Measurements from ENCODE around the gene SLC25A39.
A peak's percentile ranks its signal among the peaks of the same experiment; 100 is the strongest.
"Not testable (repeated sequence)": the region's sequence is repeated elsewhere in the genome, so short reads cannot be mapped to it uniquely, and the experiment has no call there.

Gene SLC25A39, protein sequence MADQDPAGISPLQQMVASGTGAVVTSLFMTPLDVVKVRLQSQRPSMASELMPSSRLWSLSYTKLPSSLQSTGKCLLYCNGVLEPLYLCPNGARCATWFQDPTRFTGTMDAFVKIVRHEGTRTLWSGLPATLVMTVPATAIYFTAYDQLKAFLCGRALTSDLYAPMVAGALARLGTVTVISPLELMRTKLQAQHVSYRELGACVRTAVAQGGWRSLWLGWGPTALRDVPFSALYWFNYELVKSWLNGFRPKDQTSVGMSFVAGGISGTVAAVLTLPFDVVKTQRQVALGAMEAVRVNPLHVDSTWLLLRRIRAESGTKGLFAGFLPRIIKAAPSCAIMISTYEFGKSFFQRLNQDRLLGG

DNA sequence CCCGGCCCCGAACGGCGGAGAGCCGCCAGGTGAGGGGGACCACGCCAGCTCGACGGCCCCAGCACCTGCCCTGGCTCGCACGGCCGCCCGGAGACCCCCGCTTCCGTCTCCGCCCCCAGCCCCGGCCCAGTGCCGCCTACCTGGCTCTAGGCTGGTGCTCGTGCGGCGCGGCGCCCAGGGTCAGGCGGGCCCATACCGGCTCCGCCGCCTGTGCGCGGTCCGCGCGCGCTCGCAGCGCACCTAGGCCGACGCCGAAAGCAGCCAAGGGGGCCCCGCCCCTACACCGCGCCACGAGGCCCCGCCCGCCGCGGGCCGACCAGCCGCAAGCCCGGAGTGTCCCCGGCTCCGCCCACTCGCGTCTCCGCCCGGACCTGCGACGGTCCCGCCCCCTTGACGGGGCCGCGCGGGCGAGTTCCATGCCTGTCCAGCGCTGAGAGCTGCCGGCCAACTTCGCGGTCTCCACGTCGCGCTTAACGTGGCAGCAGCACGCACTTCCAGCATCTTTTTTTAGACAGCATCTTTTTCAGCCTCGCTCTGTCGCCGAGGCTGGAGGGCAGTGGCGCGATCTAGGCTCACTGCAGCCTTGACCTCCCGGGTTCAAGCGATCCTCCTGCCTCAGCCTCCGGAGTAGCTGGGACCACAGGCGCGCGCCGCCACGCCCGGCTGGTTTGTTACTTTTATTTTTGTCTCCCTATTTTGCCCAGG is at the start of gene SLC25A39:
SLC25A39 (minus strand) TSS at position 253 of the 705 bp plus-strand sequence. CDS start 1,261 bp downstream, outside the sequence.
- peak; percentile 81 to 94 (median 90) for DNase-seq (ENCODE audit: low read depth in 4 of 4, low spot score in 1 of 4)

DNA sequence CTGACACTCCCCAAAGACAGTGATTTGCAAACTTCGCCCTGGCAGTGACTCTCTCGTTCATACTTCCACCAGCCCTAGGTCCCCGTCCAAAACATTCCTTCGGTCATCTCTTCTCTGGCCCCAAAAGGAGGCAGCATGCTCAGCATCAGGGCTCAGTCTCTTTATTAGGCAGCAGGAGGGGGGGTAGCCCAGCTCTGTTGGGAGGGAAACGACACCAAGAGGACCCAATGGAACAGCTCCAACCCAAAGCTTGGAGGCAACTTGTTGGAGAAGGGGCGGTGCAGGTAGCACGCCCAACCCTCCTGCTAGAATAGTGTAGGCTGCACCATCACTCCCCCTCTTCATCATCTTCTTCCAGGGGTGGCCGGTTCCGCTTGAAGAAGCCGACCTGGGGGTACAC is 47.4 kb upstream of the SLC25A39 start:
- DNase-seq (ENCODE audit: low read depth in 4 of 4, low spot score in 1 of 4) = no peak

DNA sequence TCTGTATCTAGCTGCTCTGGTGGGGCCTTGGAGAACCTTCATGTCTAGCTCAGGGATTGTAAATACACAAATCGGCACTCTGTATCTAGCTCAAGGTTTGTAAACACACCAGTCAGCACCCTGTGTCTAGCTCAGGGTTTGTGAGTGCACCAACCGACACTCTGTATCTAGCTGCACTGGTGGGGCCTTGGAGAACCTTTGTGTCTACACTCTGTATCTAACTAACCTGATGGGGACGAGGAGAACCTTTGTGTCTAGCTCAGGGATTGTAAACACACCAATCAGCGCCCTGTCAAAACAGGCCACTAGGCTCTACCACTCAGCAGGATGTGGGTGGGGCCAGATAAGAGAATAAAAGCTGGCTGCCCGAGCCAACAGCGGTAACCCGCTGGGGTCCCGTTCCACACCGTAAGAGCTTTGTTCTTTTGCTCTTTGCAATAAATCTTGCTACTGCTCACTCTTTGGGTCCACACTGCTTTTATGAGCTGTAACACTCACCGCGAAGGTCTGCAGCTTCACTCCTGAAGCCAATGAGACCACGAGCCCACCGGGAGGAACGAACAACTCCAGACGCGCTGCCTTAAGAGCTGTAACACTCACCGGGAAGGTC is 44.9 kb upstream of the SLC25A39 start:
- not testable (repeated sequence) for DNase-seq (ENCODE audit: low read depth in 4 of 4, low spot score in 1 of 4)

DNA sequence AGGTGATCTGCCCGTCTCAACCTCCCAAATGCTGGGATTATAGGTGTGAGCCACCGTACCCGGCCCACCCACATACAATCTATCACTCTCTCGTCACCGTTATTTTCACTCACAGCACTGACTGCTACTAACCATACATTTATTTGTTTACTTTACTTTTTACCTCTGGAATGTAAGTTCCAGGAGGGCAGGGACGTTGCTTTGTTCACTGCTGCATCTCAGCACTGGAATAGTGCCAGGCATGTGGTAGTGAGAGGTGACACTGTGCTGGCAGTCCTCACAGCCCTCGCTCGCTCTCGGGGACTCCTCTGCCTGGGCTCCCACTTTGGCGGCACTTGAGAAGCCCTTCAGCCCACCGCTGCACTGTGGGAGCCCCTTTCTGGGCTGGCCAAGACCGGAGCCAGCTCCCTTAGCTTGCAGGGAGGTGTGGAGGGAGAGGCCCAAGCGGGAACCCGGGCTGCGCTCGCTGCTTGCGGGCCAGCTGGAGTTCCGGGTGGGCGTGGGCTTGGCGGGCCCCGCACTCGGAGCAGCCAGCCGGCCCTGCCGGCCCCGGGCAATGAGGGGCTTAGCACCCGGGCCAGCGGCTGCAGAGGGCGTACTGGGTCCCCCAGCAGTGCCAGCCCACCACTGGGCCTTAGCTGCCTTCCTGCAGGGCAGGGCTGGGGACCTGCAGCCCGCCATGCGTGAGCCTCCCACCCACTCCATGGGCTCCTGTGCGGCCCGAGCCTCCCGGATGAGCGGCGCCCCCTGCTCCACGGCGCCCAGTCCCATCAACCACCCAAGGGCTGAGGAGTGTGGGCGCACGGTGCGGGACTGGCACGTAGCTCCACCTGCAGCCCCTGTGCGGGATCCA is 44.0 kb upstream of the SLC25A39 start:
- DNase-seq (ENCODE audit: low read depth in 4 of 4, low spot score in 1 of 4) = not testable (repeated sequence)

DNA sequence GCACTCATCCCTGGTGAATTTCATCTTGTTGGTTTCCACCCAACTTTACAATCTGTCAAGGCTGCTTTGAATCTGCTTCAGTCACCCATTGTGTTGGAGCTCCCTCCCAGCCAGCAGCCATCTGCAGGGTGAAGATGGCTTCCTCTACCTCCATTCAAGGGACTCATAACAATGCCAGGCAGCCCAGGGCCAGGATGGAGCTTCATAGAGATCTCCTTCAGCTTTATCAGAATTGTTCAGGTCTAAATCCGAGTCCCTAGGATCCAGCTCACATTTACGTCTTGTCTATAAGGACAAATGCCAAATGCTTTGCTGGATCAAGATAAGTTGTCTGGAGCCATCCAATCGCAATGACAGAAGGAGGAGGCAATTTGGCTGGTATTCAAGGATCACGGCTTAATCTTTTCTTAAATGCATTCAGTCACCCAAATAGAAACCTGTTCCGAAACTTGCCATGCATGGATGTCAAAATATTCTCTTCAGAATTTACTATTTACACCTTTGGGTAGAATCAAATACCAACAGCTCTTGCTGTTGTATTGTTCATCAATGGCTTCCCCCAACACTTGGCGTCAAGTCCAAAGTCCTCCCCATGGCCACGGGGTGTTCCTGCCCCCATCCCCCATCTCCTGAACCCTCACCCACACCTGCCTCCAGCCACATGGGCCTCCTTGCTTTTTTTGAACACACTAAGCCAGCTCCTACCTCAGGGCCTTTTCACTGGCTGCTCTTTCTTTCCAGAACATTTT is 42.8 kb upstream of the SLC25A39 start:
- DNase-seq (ENCODE audit: low read depth in 4 of 4, low spot score in 1 of 4) = no peak

DNA sequence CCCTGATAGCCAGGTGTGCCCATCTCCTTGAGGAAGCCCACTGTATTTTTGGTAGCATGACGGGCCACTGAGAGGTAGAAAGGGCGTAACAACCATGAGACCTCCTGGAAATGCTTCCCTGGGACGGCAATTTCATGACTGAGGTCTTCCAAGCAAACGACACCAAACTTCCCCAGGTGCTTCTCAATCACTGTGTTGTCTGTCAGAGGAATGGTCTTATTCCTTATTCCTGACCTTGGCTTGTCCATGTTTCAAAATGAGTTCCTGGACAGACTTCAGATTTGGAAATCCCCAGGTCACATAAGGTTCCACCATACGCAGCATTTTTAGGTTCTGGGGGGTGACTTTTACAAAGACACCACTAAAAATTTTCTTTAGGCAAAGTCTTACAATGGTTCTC is 40.4 kb upstream of the SLC25A39 start:
- not testable (repeated sequence) for DNase-seq (ENCODE audit: low read depth in 4 of 4, low spot score in 1 of 4)

DNA sequence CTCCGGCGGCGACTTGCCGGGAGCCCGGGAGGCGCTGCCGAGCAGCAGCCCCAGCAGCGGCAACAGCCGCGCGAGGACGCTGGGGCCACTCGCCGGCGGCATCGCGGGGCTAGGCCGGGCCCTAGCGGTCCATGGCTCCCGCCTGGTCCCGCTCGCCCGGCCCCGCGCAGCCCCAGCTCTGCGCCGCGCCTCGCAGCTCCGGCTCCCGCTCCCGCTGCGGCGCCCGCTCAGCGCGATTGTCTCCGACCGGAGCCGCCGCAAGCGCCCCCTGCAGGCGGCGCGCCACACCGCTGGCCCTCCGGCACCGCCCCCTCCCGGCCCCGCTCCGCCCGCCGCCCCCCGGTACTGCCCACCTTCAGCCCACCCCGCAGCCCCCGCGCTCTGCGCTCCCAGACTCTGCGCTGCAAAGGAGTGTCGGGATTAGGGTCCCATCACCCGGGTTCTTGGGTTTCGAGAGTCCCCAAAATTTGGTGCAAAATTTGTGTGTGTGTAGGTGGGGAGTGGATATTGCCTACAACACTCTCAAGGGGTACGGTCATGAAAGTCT is 39.1 kb upstream of the SLC25A39 start, which contains the start of gene FAM171A2:
FAM171A2 (minus strand) TSS at position 241 of the 547 bp plus-strand sequence; CDS start at position 102, 139 bp downstream.
- peak; percentile 40 to 52 (median 48) for DNase-seq (ENCODE audit: low read depth in 4 of 4, low spot score in 1 of 4)

DNA sequence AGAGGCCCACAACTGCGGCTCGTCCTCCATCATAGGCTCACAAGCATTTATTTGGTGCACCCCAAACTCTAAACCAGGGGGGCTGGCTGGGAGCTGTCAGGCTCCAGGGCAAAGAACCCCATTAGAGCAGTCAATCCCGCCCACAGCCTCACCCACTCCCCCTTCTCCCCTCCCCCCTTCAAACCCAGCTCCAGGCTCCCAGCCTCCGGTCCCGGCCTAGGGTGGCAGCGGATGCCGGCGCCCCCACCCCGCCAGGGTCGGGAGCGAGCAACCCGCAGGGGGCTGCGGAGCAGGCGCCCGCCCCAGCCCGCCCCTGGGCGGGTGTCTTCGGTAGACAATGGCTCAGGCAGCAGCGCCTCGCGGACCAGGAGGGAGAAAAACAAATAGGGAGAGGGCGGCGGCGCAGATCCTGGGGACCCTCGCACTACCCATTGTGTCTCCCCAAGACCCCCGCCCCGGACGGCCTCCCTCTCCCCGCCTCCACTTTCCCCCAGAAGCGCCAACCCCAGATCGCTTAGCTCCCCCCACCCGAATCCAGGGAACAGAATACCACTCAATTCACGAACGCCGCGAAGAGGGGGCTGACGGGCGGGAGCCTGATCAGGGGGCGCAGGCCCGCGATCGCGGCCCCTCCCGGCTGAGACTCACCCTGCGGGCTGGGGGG is 38.5 kb upstream of the SLC25A39 start:
- DNase-seq (ENCODE audit: low read depth in 4 of 4, low spot score in 1 of 4) = no peak

DNA sequence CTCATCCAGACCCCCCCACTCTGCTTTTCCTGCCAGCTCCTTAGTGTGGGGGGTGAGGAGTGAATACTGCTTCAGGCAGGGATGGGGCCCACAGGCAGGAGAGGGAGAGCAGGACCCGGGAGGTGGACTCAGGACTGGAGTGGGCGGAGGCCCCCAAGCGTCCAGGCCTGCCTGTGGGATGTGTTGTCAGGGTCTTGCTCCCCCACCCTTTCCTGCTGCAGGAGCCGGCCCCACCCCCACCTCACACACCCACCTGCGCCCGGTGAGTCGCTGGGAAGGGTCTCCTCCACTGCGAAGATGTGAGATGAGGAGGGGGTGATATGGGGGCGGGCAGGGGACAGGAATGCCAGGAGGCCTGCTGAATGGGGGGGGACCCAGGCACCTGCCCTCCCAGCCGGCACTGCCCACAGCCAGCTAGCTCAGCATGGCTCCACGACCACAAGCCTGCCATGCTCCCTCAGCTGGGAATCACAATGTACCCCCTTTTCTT is 37.9 kb upstream of the SLC25A39 start:
- DNase-seq (ENCODE audit: low read depth in 4 of 4, low spot score in 1 of 4) = no peak

DNA sequence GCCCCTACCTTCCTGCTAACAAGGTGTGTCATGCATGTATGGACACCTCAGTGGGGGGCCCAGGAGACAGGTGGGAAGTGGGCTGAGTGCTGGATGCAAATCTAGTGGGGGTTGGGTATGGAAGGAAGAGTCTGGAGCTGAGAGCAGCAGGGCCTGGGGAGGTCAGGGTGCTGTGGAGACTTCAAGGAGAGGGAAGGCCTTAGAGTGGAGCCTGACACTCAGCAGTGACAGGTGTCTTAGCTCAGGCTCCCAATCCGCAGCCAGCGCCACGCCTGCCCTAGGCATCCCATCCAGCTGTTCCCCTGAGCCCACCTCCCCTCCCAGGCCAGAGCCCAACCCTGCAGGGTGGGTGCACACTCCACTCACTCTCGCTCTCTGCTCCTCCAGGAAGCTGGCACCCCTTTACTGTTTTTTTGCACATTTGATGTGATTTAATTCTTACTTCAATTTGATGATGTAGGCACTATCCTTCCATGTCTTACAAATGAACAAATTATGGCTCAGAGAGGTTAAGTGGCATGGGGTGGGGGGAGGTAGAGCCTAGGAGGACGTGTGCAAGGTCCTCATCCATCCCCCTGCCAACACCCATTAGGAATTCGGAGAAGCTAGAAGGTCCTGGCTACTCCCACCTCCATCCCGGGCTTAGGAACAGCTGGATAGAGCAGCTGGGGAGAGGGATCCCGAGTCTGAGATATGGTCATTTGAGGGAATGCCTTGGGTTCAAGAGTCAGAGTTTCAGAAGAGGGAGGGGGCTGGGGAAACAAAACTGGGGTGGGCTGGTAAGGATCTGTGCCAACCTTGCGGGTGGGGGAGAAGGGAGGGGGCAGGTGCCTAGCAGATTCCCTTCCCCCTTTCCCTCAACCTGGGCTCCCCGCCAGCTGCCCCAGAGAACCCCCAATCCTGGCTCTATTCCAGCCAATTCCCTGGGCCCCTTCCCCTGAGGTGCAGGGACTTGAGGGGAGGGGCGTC is 37.0 kb upstream of the SLC25A39 start:
- no peak for DNase-seq (ENCODE audit: low read depth in 4 of 4, low spot score in 1 of 4)

DNA sequence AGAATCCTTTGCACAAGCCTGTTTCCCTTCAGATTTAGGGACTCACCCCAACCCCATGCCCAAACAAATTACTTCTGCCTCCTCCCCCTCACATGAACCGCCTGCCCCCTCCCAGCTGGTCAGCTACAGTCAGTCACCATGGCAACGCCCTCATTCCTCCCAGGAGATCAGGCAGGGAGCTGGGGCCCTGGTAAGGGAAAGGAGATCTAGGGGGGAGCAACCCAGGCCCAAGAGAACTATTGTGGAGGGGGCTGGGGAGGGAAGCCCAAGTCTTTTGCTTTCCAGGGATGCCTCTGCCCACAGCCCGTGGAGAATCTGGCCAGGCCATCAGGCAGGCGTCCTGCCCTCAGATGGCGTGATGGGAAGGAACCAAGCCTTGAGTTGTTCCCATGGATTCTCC is 36.2 kb upstream of the SLC25A39 start:
- no peak for DNase-seq (ENCODE audit: low read depth in 4 of 4, low spot score in 1 of 4)

DNA sequence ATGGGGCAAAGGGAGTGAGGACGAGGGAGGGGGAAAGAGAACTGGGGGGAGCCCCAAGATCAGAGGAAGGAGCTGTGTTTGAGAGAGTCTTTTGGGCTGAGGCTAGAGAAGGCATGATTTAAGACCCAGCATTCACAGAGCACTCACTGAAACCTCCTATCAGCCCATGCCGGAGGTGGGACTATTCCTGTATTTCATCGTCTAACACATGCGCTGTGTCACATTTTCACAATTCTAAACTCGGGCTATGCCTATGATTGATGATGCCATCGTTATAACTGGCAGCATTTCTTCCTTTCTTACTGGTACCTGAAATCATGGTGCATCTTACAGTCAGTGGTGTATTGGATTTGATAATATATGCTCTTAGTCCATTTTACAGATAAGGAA is 35.5 kb upstream of the SLC25A39 start:
- DNase-seq (ENCODE audit: low read depth in 4 of 4, low spot score in 1 of 4) = no peak

DNA sequence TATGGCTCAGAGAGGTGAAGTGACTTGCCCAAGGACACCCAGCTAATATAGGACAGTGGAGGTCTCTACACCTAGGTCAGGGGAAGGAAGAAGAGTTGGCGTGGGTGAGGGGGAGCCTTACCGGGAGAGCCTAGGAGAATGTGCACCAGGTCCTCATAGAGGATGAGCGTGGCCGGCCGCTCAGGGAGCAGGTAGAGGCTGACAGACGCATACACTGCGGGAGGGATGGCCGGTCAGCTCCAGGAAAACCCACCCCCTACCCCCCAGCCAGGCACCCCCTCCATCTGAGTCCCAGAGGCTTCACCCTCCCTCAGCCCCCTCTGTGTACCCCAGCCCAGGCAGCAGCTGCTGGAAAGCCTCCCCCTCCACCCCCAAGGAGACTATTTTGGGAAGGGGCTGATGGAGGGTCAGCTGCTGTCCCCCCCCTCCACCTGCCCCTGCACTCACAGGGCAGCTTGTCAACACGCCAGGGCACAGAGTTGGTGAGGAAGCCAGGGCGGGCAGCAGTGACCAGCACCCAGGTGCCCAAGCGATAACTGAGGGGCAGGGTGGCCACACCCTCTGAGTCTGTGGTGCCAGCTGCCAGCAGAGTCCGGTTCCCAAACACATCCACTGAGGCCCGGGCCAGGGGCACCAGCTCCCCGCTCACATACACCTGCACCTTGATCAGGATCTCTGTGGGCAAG is 35.0 kb upstream of the SLC25A39 start:
- DNase-seq (ENCODE audit: low read depth in 4 of 4, low spot score in 1 of 4) = no peak

DNA sequence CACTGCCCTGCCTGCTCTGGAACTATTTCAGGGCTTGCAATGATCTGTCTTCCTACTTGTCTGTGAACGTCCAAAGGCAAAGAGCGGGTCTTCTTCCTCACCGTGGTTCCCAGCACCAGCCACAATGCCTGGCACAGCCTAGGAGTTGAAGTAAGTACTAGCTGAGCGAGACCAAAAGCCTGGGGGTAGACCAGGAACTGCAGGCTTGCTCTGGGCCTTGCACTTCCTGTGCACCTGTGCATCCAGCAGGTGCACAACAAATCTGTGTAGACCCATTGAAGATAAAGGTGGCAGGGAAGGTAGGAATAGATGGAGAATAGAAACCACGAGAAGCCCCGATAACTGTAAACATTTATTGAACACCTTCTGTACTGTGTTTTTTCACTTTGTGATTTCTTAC is 34.4 kb upstream of the SLC25A39 start:
- no peak for DNase-seq (ENCODE audit: low read depth in 4 of 4, low spot score in 1 of 4)

DNA sequence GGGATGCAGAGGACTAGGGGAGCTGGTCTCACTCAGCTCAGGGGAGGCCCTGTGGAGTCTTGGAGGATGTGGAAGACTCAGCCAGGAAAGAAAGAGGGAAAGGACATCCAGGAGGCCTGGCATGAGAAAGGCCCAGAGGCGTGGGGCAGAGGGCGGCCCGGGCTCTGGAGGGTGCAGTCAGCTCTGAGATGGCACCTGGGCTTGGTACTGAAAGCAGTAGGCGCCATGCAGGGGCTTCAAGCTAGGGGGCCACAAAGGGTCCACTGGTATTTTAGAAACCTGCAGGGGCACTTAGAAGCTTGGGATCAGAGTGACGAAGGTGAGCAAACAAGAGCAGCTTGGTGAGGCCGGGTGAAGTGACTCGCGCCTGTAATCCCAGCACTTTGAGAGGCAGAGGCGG is 33.4 kb upstream of the SLC25A39 start:
- DNase-seq (ENCODE audit: low read depth in 4 of 4, low spot score in 1 of 4) = no peak

DNA sequence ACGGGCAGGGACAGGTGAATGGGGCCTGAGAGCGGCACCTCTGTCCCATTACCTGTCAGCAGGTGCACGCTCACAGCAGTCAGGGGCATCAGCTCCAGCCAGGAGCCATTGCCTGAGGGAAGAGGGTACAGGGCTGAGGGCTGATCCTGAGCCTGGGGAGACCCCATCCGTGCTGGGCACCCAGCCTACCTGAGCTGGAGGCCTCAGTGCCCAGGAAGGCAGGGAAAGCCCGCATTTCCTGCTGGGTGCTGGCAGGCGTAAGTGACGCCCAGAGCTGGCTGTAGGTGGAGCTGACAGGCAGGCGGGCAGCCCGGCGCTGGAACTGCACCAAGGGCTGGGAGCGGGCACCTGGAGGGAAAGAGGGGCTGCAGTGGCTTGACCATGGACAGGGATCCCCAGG is 31.6 kb upstream of the SLC25A39 start:
- no peak for DNase-seq (ENCODE audit: low read depth in 4 of 4, low spot score in 1 of 4)

DNA sequence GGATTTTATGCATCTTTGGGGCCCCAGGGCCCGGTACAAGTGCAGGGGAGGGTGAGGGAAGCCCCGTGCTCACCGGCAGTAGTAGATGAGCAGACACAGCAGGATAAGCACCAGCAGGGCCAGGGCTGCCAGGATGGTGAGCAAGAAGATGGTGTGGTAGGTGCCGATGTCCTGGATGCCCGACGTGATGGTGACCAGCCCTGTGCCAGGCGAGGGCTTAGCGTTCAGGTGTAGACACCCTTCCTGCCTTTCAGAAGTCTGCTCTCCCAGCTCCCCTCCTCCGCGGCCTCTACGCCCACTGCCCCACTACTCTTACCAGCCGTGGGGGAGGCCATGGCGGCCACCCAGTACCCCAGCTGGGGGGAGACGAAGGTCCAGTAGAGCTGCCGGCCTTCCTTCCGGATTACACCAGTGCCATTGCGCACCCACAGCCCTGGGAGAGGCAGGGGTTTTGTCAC is 31.0 kb upstream of the SLC25A39 start:
- DNase-seq (ENCODE audit: low read depth in 4 of 4, low spot score in 1 of 4) = no peak

Measured in stimulated activated CD4-positive, alpha-beta T cell treated with anti-CD3 and anti-CD28 coated beads, Interleukin-1b, Interleukin-23, amount 100 ng/mL, for 24 hours (primary cell).